Calu3 (cell line): ENCODE data around the gene RPLP2. TPM values are rescaled to one million over a fixed set of nuclear protein-coding genes. Genes with fewer than 3 reads are reported as not detected.

Experiments used
- BruUV-seq: library from RNA; stranded (reverse); fragments of 400-500 nt; replicated peaks from 2 replicates; lab custom pipeline; 2021; lab: Mats Ljungman, UMichigan
- CTCF ChIA-PET: fragments of 300-600 bp; sonication (Branson Sonifier 250); formaldehyde crosslinking; loops from one replicate; lab custom pipeline; 2022; ENCODE audit warnings: antibody characterized with exemption; lab: Charles Lee
- DNase-seq: peaks from one replicate; pipeline ENCODE4 v3.0.0; 2022
- H3K27ac Mint-ChIP-seq: one replicate; pipeline ENCODE4 v1.8.0; 2022; ENCODE audit warnings: mixed read lengths; ENCODE audit not compliant: unreplicated experiment
- H3K27me3 Mint-ChIP-seq: one replicate; pipeline ENCODE4 v1.8.0; 2022; ENCODE audit warnings: mixed read lengths; ENCODE audit not compliant: unreplicated experiment
- H3K36me3 Mint-ChIP-seq: one replicate; pipeline ENCODE4 v1.8.0; 2022; ENCODE audit warnings: mild to moderate bottlenecking, moderate library complexity, mixed read lengths; ENCODE audit not compliant: insufficient read depth, unreplicated experiment
- H3K4me1 Mint-ChIP-seq: one replicate; pipeline ENCODE4 v1.8.0; 2022; ENCODE audit warnings: mild to moderate bottlenecking, low read depth, mixed read lengths; ENCODE audit not compliant: unreplicated experiment
- H3K4me3 Mint-ChIP-seq: one replicate; pipeline ENCODE4 v1.8.0; 2022; ENCODE audit warnings: mild to moderate bottlenecking, low read depth, moderate library complexity, mixed read lengths; ENCODE audit not compliant: unreplicated experiment
- H3K9me3 Mint-ChIP-seq: one replicate; pipeline ENCODE4 v1.8.0; 2022; ENCODE audit warnings: low read depth, mixed read lengths; ENCODE audit not compliant: unreplicated experiment
- CTCF ChIP-seq: fragments of 200-600 bp; IDR thresholded peaks from one replicate; pipeline ENCODE4 v1.8.0; 2022; ENCODE audit warnings: antibody characterized with exemption; ENCODE audit not compliant: unreplicated experiment
- intact Hi-C: fragments of 100-400 bp; cut with micrococcal nuclease; formaldehyde crosslinking; loops from one replicate; pipeline ENCODE4 v1.10.0; 2022; ENCODE audit not compliant: unreplicated experiment
- total RNA-seq: library from RNA; stranded (reverse); gene quantifications from 2 replicates; pipeline ENCODE4 v1.2.3, GENCODE V29; 2022

Gene RPLP2
- total RNA-seq, 1 experiment from 2014 or later, result 1,381 TPM

GRCh38 chr11:820655-821511 lies 11.1 kb downstream of the RPLP2 start:
- no peak for TF ChIP-seq CTCF

GRCh38 chr11:821512-822371 lies 12.0 kb downstream of the RPLP2 start:
- no peaks in the 10 kb centered on the region for H3K27me3 Mint-ChIP-seq
- TF ChIP-seq CTCF, result no peak
- H3K4me1 Mint-ChIP-seq, result peaks cover 20% of the 10 kb centered on the region
- H3K4me3 Mint-ChIP-seq, result peak overlapping the region; percentile 77
- no peak for DNase-seq
- no TSS peak for BruUV-seq
- H3K36me3 Mint-ChIP-seq, result peaks cover 79% of the 10 kb centered on the region
- CTCF ChIA-PET, result interaction anchor here (0.8 kb wide), 1 partner anchor 27 kb away, joined by 3 read pairs; no protein-coding TSS in a partner anchor
- peak overlapping the region; percentile 88 for H3K27ac Mint-ChIP-seq
- no peaks in the 10 kb centered on the region for H3K9me3 Mint-ChIP-seq
- intact Hi-C loops, result no loop called here

More at GRCh38 chr11:820655-821511, 11.1 kb downstream of the RPLP2 start:
- DNase-seq, result peak; percentile 87
- CTCF ChIA-PET, result interaction anchor here (1.6 kb wide), 1 partner anchor 14 kb away, joined by 9 read pairs; no protein-coding TSS in a partner anchor
- peak overlapping the region; percentile 88 for H3K27ac Mint-ChIP-seq
- H3K9me3 Mint-ChIP-seq, result no peaks in the 10 kb centered on the region
- peaks cover 20% of the 10 kb centered on the region for H3K4me1 Mint-ChIP-seq
- intact Hi-C loops, result no loop called here
- BruUV-seq, result no TSS peak
- H3K36me3 Mint-ChIP-seq, result peaks cover 78% of the 10 kb centered on the region
- H3K4me3 Mint-ChIP-seq, result peak overlapping the region; percentile 77
- no peaks in the 10 kb centered on the region for H3K27me3 Mint-ChIP-seq

GRCh38 chr11:823441-824291 lies 13.9 kb downstream of the RPLP2 start:
- no peak overlapping the region for H3K27ac Mint-ChIP-seq
- CTCF ChIA-PET, result interaction anchor here (0.6 kb wide), 1 partner anchor 14 kb away, joined by 6 read pairs; no protein-coding TSS in a partner anchor
- DNase-seq, result no peak
- H3K27me3 Mint-ChIP-seq, result no peaks in the 10 kb centered on the region
- peaks cover 30% of the 10 kb centered on the region for H3K4me1 Mint-ChIP-seq
- no peak for TF ChIP-seq CTCF
- intact Hi-C loops, result no loop called here
- H3K9me3 Mint-ChIP-seq, result no peaks in the 10 kb centered on the region
- H3K4me3 Mint-ChIP-seq, result no peak overlapping the region
- no TSS peak for BruUV-seq
- peaks cover 89% of the 10 kb centered on the region for H3K36me3 Mint-ChIP-seq
